ENCODE data around the gene DPYD.

- no peak for TF ChIP-seq POLR2A (IDR thresholded peaks at IDR 0.05)
- TF ChIP-seq CTCF (IDR thresholded peaks at IDR 0.05): no peak
Observed at GRCh38 chr1:97895278-97895677, 25.6 kb downstream of the DPYD start.
